ENCODE data around the gene PTEN.
"Not testable (repeated sequence)": the region's sequence is repeated elsewhere in the genome, so short reads cannot be mapped to it uniquely, and the experiment has no call there.

PTEN gene

DNA sequence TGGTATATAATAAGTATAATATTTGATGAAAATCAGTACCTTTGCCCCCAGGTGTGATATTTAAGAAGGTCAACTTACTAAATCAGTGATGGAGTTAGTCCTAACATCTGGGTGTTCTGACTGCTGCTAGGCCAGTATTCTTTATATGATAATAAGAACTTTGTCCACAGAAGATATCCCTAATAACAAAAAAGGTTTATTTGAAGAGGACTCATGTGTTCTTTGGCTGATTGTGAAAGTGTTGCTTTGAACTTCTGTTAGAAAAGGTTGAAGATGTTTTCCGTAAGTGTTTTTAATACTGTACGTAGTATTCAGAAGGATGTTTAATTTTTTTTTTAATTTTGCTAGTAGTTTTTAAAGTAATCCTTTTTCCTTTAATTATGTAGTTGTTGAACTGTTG, 10.2 kb downstream of the PTEN start:
- Histone ChIP-seq H4K20me1 (ENCODE audit: insufficient read depth, low read length) (peaks cover 63% of the 10 kb centered on the region), H3K36me3 (replicated peaks; ENCODE audit: low read depth, low read length) (peaks cover 11% of the 10 kb centered on the region), H2AFZ (ENCODE audit: low read depth, low read length) (no peak overlapping the region), H3K27me3 (ENCODE audit: low read depth, low read length) (no peaks in the 10 kb centered on the region), H3K79me2 (ENCODE audit: low read length) (peaks cover 84% of the 10 kb centered on the region), H3K27ac (ENCODE audit: low read length) (no peak overlapping the region), H3K4me3 (ENCODE audit: low read length) (no peak overlapping the region), H3K9ac (ENCODE audit: low read length) (no peak overlapping the region), H3K9me3 (ENCODE audit: insufficient read depth, low read length) (no peaks in the 10 kb centered on the region), H3K4me2 (ENCODE audit: low read length) (no peak overlapping the region), H3K4me1 (ENCODE audit: low read length) (peaks cover 9% of the 10 kb centered on the region)
- no peak for TF ChIP-seq EZH2phosphoT487 (IDR thresholded peaks at IDR 0.05; ENCODE audit: low read depth)
- TF ChIP-seq, protein P1, sequence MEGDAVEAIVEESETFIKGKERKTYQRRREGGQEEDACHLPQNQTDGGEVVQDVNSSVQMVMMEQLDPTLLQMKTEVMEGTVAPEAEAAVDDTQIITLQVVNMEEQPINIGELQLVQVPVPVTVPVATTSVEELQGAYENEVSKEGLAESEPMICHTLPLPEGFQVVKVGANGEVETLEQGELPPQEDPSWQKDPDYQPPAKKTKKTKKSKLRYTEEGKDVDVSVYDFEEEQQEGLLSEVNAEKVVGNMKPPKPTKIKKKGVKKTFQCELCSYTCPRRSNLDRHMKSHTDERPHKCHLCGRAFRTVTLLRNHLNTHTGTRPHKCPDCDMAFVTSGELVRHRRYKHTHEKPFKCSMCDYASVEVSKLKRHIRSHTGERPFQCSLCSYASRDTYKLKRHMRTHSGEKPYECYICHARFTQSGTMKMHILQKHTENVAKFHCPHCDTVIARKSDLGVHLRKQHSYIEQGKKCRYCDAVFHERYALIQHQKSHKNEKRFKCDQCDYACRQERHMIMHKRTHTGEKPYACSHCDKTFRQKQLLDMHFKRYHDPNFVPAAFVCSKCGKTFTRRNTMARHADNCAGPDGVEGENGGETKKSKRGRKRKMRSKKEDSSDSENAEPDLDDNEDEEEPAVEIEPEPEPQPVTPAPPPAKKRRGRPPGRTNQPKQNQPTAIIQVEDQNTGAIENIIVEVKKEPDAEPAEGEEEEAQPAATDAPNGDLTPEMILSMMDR (IDR thresholded peaks at IDR 0.05; ENCODE audit: low read depth, low read length), result no peak

DNA sequence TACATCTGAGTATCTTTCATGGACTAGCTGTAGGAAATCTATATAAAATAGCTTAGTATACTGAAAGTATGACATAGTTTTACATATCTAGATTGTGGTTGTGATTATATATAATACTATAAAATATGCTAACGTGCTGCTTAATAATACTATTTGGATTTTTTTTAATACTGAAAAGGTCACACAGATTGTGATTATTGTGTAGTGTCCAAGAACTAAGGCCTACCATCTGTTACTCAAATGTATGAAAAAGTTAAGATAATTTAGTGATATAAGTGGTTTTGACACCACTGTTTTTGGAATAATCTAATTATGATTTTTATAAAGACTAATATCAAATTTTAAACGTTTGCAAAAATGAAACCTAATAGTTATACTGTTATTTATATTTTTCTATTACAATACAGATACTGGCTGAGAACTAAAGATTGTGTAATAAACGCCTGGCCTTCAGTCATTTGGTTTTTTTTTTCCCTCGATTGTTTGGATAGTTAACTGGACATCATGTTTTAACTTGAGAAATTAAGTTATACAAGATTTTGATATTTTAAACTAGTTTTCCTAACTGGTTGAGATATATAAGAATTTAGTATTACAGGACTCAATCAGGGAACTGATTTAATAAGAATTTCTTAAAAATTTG, 12.6 kb downstream of the PTEN start:
- peaks cover 46% of the 10 kb centered on the region for H4K20me1 ChIP-seq (ENCODE audit: insufficient read depth, low read length)

DNA sequence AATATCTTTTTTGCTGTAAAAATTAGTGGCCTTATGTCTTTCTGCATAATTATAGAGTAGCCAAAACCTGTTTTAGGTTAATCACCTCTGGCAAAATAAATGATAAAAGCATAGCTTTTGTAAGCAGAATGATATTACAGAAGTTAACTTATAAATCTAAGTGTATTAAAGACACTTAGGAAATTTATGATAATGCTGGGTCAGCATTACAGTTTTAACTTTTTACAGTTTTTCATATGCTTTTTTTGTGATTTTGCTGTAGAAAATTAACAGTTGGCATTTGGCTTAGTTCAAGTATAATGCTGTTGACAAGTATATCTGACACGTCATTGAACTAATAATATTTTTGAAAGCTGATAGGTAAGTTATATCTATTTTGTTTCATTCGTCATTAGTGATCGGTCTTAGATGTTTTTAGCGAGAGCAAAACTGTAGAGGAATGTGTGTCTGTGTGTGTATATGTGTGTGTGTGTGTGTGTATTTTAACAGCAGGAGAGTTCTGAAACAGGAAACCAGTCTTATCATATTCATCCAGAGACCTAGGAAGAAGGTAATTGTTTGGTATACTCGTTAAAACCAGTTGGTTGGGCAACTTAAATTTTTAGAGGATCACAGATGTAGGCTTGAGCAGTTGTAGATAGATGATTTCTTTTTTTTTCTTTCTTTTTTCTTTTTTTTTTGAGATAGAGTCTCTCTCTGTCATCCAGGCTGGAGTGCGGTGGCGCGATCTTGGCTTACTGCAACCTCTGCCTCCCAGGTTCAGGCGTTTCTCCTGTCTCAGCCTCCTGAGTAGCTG, 15.4 kb downstream of the PTEN start:
- H2AFZ ChIP-seq (ENCODE audit: low read depth, low read length), result no peak overlapping the region
- H3K79me2 ChIP-seq (ENCODE audit: low read length), result peaks cover 64% of the 10 kb centered on the region
- peaks cover 14% of the 10 kb centered on the region for H3K4me1 ChIP-seq (ENCODE audit: low read length)
- no peak overlapping the region for H3K9ac ChIP-seq (ENCODE audit: low read length)
- H3K27ac ChIP-seq (ENCODE audit: low read length), result no peak overlapping the region
- TF ChIP-seq, protein P1 (IDR thresholded peaks at IDR 0.05; ENCODE audit: low read depth, low read length), result no peak
- TF ChIP-seq EZH2phosphoT487 (IDR thresholded peaks at IDR 0.05; ENCODE audit: low read depth), result no peak
- no peaks in the 10 kb centered on the region for H3K9me3 ChIP-seq (ENCODE audit: insufficient read depth, low read length)
- H3K4me2 ChIP-seq (ENCODE audit: low read length), result no peak overlapping the region
- H4K20me1 ChIP-seq (ENCODE audit: insufficient read depth, low read length), result peaks cover 44% of the 10 kb centered on the region
- H3K27me3 ChIP-seq (ENCODE audit: low read depth, low read length), result no peaks in the 10 kb centered on the region
- no peak overlapping the region for H3K4me3 ChIP-seq (ENCODE audit: low read length)
- H3K36me3 ChIP-seq (replicated peaks; ENCODE audit: low read depth, low read length), result peaks cover 27% of the 10 kb centered on the region

More for the DNA sequence above, 12.6 kb downstream of the PTEN start:
- Histone ChIP-seq H3K27me3 (ENCODE audit: low read depth, low read length) (no peaks in the 10 kb centered on the region), H3K4me1 (ENCODE audit: low read length) (peaks cover 5% of the 10 kb centered on the region), H3K9ac (ENCODE audit: low read length) (no peak overlapping the region), H3K36me3 (replicated peaks; ENCODE audit: low read depth, low read length) (peaks cover 16% of the 10 kb centered on the region), H3K4me2 (ENCODE audit: low read length) (no peak overlapping the region), H3K79me2 (ENCODE audit: low read length) (peaks cover 72% of the 10 kb centered on the region), H3K9me3 (ENCODE audit: insufficient read depth, low read length) (no peaks in the 10 kb centered on the region), H3K27ac (ENCODE audit: low read length) (no peak overlapping the region), H2AFZ (ENCODE audit: low read depth, low read length) (no peak overlapping the region), H3K4me3 (ENCODE audit: low read length) (no peak overlapping the region)
- TF ChIP-seq, protein P1 (IDR thresholded peaks at IDR 0.05; ENCODE audit: low read depth, low read length), result no peak
- no peak for TF ChIP-seq EZH2phosphoT487 (IDR thresholded peaks at IDR 0.05; ENCODE audit: low read depth)

DNA sequence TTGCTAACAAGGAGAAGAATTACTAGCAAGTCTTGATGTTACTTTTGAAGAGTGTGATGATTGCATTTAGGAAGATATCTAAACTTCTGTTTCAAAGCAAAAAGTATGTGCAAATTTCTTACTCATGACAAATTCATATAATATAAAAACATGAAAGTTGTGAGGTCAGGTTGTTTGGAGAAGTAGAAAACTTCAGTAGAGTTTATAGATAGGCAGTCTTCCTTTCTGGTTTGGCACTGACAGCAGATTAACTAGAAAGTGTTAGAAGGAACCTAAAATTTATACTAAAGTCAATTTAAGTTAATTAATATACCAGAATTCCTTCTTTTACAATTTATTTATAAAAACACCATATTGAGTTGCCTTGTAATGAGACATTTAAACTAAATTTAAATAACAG, 16.9 kb downstream of the PTEN start:
- H3K4me1 ChIP-seq (ENCODE audit: low read length), result peaks cover 9% of the 10 kb centered on the region
- peaks cover 50% of the 10 kb centered on the region for H3K79me2 ChIP-seq (ENCODE audit: low read length)
- no peak overlapping the region for H3K9ac ChIP-seq (ENCODE audit: low read length)
- H3K9me3 ChIP-seq (ENCODE audit: insufficient read depth, low read length), result no peaks in the 10 kb centered on the region
- H4K20me1 ChIP-seq (ENCODE audit: insufficient read depth, low read length), result peaks cover 34% of the 10 kb centered on the region
- peaks cover 24% of the 10 kb centered on the region for H3K36me3 ChIP-seq (replicated peaks; ENCODE audit: low read depth, low read length)
- H3K4me2 ChIP-seq (ENCODE audit: low read length), result no peak overlapping the region
- TF ChIP-seq, protein P1 (IDR thresholded peaks at IDR 0.05; ENCODE audit: low read depth, low read length), result no peak
- TF ChIP-seq EZH2phosphoT487 (IDR thresholded peaks at IDR 0.05; ENCODE audit: low read depth), result no peak
- H3K27me3 ChIP-seq (ENCODE audit: low read depth, low read length), result no peaks in the 10 kb centered on the region
- no peak overlapping the region for H3K27ac ChIP-seq (ENCODE audit: low read length)
- no peak overlapping the region for H3K4me3 ChIP-seq (ENCODE audit: low read length)
- no peak overlapping the region for H2AFZ ChIP-seq (ENCODE audit: low read depth, low read length)

DNA sequence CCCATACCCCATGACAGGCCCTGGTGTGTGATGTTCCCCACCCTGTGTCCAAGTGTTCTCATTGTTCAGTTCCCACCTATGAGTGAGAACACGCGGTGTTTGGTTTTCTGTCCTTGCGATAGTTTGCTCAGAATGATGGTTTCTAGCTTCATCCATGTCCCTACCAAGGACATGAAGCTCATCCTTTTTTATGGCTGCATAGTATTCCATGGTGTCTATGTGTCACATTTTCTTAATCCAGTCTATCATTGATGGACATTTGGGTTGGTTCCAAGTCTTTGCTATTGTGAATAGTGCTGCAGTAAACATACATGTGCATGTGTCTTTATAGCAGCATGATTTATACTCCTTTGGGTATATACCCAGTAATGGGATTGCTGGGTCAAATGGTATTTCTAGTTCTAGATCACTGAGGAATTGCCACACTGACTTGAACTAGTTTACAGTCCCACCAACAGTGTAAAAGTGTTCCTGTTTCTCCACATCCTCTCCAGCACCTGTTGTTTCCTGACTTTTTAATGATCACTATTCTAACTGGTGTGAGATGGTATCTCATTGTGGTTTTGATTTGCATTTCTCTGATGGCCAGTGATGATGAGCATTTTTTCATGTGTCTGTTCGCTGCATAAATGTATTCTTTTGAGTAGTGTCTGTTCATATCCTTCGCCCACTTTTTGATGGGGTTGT, 18.1 kb downstream of the PTEN start:
- not testable (repeated sequence) for H2AFZ ChIP-seq (ENCODE audit: low read depth, low read length); H3K9ac ChIP-seq (ENCODE audit: low read length); H3K4me3 ChIP-seq (ENCODE audit: low read length); H3K9me3 ChIP-seq (ENCODE audit: insufficient read depth, low read length); H3K27me3 ChIP-seq (ENCODE audit: low read depth, low read length); H3K4me2 ChIP-seq (ENCODE audit: low read length); H3K4me1 ChIP-seq (ENCODE audit: low read length); H3K27ac ChIP-seq (ENCODE audit: low read length)
- Histone ChIP-seq H4K20me1 (ENCODE audit: insufficient read depth, low read length) (peaks cover 42% of the 10 kb centered on the region), H3K79me2 (ENCODE audit: low read length) (peaks cover 40% of the 10 kb centered on the region), H3K36me3 (replicated peaks; ENCODE audit: low read depth, low read length) (peaks cover 35% of the 10 kb centered on the region)
